DLD1 (cell line): ENCODE measurements around the gene PBXIP1.
"Not testable (repeated sequence)": the region's sequence is repeated elsewhere in the genome, so short reads cannot be mapped to it uniquely, and the experiment has no call there.

ENCODE experiments used
- in situ Hi-C: cut with HindIII; loops from 2 replicates; pipeline ENCODE4 v1.10.0; 2017; ENCODE audit warnings: low sequenced_read_pairs

The PBXIP1 gene

GRCh38 chr1:154995301-154995983, 39.5 kb upstream of the PBXIP1 start:
- in situ Hi-C loops = not testable (repeated sequence)

GRCh38 chr1:154994591-154994990, 38.7 kb upstream of the PBXIP1 start:
- in situ Hi-C loops = no loop called here

DNA sequence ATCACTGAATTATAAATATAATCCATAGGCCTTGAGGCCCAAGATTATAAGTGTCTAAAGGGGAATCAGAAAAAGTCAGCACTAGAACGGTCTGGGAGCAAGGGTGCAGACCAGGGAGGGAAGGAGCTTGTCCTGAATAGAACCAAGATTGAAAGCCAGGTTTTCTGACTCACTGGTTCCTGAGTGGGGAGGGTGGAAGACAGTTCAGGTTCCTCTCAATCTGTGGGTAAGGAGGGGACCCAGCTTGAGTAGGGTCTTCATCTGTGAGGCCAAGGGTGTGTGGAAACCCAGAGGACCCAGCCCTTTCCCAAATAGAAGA, 38.3 kb upstream of the PBXIP1 start:
- in situ Hi-C loops = no loop called here

DNA sequence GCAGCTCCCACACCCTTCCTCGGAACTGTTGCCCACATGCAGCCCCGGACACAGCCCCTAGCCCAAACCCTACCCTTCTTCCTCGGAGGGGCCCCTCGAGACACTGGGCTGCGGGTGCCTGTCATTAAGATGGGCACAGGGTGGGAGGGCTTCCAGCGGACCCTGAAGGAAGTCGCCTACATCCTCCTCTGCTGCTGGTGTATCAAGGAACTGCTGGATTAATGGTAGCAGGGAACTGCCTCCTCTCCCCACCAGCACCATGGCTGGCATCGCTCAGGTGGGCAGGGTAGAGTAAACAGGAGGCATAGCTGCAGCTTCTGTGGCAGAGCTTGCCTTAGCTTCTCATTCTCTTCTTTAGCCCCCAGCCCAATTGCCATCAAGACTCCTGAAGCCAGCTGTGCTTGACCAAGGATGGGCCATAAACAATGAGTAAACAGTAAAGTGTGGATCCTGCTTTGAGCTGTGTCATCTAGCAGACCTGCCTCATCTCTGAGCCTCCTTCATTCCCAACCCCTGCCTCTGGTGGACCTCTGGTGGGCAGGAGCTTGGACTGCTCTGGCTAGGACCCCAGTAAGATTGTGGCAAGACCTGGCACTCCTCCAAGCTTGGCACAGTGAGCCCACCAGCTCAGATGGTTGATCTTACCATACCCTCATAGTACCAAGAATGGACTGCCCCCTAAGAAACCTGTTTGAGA, 37.8 kb upstream of the PBXIP1 start, which contains the start of gene LENEP:
Gene LENEP (plus strand): TSS at position 15 of the 697 bp plus-strand sequence. CDS start 22 bp downstream, at position 37.
- in situ Hi-C loops = no loop called here

DNA sequence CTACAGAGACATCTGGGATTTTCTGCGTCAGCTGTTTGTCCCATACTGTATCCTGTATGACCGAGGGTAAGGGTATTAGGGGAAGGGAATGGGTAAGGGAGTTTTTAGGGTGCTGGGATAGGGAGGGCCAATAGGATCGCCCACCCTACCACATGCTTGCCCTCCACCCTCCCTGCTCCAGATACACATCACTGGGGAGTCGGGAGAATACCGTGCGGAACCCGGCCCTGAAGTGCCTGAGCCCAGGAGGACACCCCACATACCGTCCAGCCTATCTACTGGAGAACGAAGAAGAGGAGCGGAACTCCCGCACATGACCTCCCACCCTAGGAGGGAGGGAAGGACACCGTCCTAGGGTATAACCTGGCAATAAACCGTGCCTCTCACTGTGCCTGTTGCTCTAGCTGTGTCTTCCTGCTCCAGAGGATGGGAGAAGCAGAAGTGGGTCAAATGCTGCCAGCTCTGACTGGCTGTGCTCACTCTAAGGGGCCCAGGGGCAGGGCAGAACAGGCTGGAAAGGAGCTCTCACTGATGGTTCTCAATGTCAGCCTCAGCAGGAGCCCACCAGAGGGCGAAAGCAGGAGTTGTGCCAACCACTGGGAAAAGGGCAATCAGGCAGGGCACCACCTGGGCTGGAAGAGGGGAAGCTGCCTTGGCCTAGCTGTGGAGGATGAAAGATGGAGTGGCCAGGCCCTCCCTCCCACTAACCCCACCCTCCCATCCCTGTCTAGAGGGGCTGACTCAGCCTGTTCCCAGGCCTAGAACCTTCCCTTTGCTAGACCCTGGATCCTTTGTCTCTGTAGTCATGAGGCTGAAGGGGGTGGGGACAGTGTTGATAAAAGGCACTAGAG, 37.0 kb upstream of the PBXIP1 start:
- in situ Hi-C loops = no loop called here

GRCh38 chr1:154990276-154990675, 34.4 kb upstream of the PBXIP1 start:
- in situ Hi-C loops = no loop called here

GRCh38 chr1:154989195-154989860, 33.4 kb upstream of the PBXIP1 start:
- in situ Hi-C loops = no loop called here

GRCh38 chr1:154988058-154988954, 32.4 kb upstream of the PBXIP1 start:
- in situ Hi-C loops = no loop called here

DNA sequence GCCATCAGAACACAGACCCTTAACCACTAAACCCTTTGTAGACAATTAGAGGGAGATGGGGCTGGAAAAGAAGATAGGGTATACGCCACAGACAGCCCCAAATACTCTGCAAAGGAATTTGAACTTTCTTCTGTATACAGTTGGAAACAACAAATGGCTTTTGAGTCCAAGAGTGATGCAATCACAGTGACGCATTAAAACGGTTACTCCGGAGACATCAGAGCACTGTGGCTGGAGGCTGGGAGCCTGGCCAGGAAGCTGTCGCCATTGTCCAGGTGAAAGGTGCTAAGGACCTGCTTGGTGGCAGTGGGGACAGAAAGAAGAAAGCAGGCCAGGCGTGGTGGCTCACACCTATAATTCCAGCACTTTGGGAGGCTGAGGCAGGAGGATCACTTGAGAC, 31.4 kb upstream of the PBXIP1 start:
- in situ Hi-C loops = no loop called here

- in situ Hi-C loops = not testable (repeated sequence)
These were observed 30.8 kb upstream of the PBXIP1 start for GRCh38 chr1:154986736-154987135.

DNA sequence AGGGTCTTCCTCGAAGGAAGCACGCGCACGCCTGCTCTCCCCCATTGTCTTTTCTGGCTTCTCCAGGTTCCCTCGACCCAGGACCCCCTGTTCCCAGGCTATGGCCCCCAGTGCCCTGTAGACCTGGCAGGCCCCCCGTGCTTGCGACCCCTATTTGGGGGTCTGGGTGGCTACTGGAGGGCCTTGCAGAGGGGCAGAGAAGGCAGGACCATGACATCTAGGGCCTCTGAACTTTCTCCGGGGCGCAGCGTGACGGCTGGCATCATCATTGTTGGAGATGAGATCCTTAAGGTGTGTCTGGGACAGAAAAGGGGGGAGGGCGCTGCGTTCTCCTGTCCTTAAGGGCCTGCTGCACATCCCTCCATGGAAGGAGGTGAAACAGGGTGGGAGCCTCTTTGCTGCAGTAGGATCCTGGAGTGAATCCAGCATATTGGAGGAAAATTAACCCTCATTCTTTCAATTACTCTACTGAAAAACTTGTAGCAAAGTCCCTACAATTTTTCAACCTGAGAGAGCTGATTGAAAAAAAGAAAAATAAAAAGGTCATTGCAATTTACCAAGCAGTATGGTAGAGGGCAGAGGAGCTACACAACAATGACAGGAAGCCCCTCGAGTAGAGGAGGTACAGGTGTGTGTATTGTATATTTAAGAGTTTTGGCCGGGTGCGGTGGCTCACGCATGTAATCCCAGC, 28.0 kb upstream of the PBXIP1 start:
- in situ Hi-C loops = no loop called here

- in situ Hi-C loops = no loop called here
These were observed 27.2 kb upstream of the PBXIP1 start, which contains the start of gene FLAD1 for GRCh38 chr1:154982897-154983648. Gene FLAD1 (plus strand): TSS chr1:154983344. CDS start chr1:154983695, 351 bp downstream.

DNA sequence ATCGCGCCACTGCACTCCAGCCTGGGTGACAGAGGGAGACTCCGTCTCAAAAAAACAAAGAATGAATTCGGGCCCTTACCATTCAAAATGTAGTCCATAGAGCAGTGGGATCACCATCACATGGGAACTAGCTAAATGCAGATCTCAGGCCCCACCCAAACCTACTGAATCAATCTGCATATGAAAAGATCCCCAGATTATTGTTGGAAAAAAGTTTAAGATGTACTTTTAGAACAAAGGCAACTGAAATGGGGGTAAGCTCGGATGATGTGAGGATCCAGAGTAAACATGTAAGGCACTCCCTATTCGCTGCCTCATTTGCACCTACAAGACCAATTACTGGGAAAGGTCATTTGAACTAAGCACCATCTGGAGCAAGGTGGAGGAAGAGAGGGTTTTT, 26.4 kb upstream of the PBXIP1 start:
- in situ Hi-C loops = no loop called here

- in situ Hi-C loops = no loop called here
These were observed 22.5 kb upstream of the PBXIP1 start for GRCh38 chr1:154978360-154978759.

DNA sequence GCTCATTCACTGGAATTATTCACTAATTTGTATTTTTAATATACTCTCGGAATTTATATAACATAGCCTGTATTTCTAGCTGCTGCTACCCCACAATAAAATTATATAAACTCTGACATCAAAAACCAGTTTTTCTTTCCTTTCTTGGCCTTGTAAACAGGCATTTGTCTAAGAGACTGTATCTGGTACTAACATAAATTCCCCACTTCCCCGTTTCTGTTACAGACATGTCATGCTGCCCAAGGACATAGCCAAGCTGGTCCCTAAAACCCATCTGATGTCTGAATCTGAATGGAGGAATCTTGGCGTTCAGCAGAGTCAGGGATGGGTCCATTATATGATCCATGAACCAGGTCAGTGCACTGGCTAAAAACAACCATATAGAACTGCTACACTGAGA, 21.9 kb upstream of the PBXIP1 start:
- in situ Hi-C loops = not testable (repeated sequence)

DNA sequence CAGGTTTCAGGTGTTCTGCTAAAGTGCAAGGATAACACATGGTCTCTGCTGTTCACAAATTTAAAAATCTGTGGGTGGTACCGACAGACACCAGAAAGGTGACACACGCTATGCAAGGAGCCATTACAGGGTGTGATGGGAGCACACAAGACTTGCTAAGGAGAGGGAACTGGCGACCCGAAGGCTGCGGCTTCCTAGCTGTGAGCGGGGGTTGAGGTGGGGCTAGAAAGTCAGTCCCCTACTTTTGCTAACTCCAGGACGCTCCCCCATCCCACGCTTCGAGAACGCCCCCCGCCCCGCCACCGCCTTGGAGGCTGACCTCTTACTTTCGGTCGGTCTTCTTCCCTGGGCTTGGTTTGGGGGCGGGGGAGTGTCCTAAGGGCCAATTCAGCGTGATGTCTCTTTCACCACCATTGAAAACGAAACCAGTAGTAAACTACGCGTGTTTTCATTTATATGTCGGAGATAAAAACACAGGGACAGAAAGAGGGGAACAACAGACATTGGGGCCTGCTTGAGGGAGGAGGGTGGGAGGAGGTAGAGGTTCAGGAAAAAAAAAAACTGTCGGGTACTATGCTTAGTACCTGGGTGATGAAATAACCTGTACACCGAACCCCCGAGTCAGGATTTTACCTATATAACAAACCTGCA, 19.6 kb upstream of the PBXIP1 start:
- in situ Hi-C loops = no loop called here

DNA sequence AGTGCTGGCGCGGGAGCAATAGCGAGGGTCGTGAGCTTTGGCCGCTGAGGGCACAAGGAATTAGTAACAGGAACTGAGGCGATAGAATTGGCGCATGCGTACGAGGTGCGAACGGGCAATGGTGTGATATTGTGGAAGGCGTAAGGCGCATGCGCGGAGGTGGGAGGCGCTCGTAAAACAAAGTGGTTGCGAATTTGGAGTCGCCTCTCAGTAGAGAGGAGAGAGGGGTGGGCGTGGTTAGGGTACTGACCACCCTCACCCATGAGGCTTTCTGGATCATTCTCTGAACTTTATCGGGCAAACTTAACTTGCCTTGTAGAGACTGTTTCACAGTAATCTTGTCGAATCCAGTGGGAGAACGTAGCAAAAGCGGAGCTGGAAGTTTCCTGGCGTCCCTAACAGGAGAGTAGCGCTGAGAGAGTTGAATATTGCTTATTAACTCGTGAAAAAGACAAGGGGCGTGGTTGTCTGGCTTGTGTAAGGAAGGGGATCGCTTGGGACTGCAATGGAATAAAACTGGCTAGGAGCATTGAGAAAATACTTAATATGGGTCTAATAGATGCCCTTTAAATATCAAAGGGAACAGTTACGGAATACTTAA, 19.0 kb upstream of the PBXIP1 start:
- in situ Hi-C loops = no loop called here
